Measurements from ENCODE around the gene ABCC9.

Gene ABCC9

GRCh38 chr12:21825886-21826617 is 115.2 kb downstream of the ABCC9 start:
- Histone ChIP-seq H4K20me1 (ENCODE audit: low read depth, low read length) (no peaks in the 10 kb centered on the region), H3K9me3 (ENCODE audit: insufficient read depth, low read length) (no peaks in the 10 kb centered on the region), H3K27ac (ENCODE audit: low read depth, low read length) (no peak overlapping the region), H3K79me2 (ENCODE audit: insufficient read depth, low read length) (no peaks in the 10 kb centered on the region), H3K4me3 (ENCODE audit: insufficient read depth, low read length, poor library complexity, severe bottlenecking) (no peak overlapping the region), H3K4me2 (ENCODE audit: low read depth, low read length, poor library complexity, severe bottlenecking) (no peak overlapping the region), H3K9me2 (replicated peaks; ENCODE audit: insufficient read depth, low read length) (no peaks in the 10 kb centered on the region), H2AFZ (ENCODE audit: low read depth, low read length, severe bottlenecking) (no peak overlapping the region), H3K36me3 (ENCODE audit: low read length) (no peaks in the 10 kb centered on the region), H3K9ac (ENCODE audit: low read length) (no peak overlapping the region), H3F3A (ENCODE audit: insufficient read depth) (no peaks in the 10 kb centered on the region), H3K27me3 (ENCODE audit: low read length) (no peaks in the 10 kb centered on the region)
- TF ChIP-seq CTCF (IDR thresholded peaks at IDR 0.05; ENCODE audit: insufficient read depth, low read length, poor library complexity, severe bottlenecking), result no peak
- no peak for TF ChIP-seq EZH2phosphoT487 (conservative IDR thresholded peaks at IDR 0.05; ENCODE audit: low read length)

- Histone ChIP-seq H3K27me3 (ENCODE audit: low read length) (no peaks in the 10 kb centered on the region), H2AFZ (ENCODE audit: low read depth, low read length, severe bottlenecking) (no peak overlapping the region), H3K4me2 (ENCODE audit: low read depth, low read length, poor library complexity, severe bottlenecking) (no peak overlapping the region), H3K4me3 (ENCODE audit: insufficient read depth, low read length, poor library complexity, severe bottlenecking) (no peak overlapping the region), H3K9ac (ENCODE audit: low read length) (no peak overlapping the region), H3K9me3 (ENCODE audit: insufficient read depth, low read length) (no peaks in the 10 kb centered on the region), H3K36me3 (ENCODE audit: low read length) (no peaks in the 10 kb centered on the region), H3K9me2 (replicated peaks; ENCODE audit: insufficient read depth, low read length) (no peaks in the 10 kb centered on the region), H3K27ac (ENCODE audit: low read depth, low read length) (no peak overlapping the region), H3K79me2 (ENCODE audit: insufficient read depth, low read length) (no peaks in the 10 kb centered on the region), H3F3A (ENCODE audit: insufficient read depth) (no peaks in the 10 kb centered on the region), H4K20me1 (ENCODE audit: low read depth, low read length) (no peaks in the 10 kb centered on the region)
- no peak for TF ChIP-seq CTCF (IDR thresholded peaks at IDR 0.05; ENCODE audit: insufficient read depth, low read length, poor library complexity, severe bottlenecking)
- no peak for TF ChIP-seq EZH2phosphoT487 (conservative IDR thresholded peaks at IDR 0.05; ENCODE audit: low read length)
These were observed 117.6 kb downstream of the ABCC9 start for GRCh38 chr12:21823581-21823980.

- 0 out of 2 replicates have a peak, but pooled peaks cover 3% of the 10 kb centered on the region for H3K9me2 ChIP-seq (replicated peaks; ENCODE audit: insufficient read depth, low read length)
- H2AFZ ChIP-seq (ENCODE audit: low read depth, low read length, severe bottlenecking), result no peak overlapping the region
- no peak overlapping the region for H3K4me2 ChIP-seq (ENCODE audit: low read depth, low read length, poor library complexity, severe bottlenecking)
- H4K20me1 ChIP-seq (ENCODE audit: low read depth, low read length), result no peaks in the 10 kb centered on the region
- H3K27ac ChIP-seq (ENCODE audit: low read depth, low read length), result no peak overlapping the region
- H3K9me3 ChIP-seq (ENCODE audit: insufficient read depth, low read length), result no peaks in the 10 kb centered on the region
- no peak for TF ChIP-seq CTCF (IDR thresholded peaks at IDR 0.05; ENCODE audit: insufficient read depth, low read length, poor library complexity, severe bottlenecking)
- no peaks in the 10 kb centered on the region for H3K27me3 ChIP-seq (ENCODE audit: low read length)
- no peaks in the 10 kb centered on the region for H3K36me3 ChIP-seq (ENCODE audit: low read length)
- H3K4me3 ChIP-seq (ENCODE audit: insufficient read depth, low read length, poor library complexity, severe bottlenecking), result no peak overlapping the region
- no peaks in the 10 kb centered on the region for H3K79me2 ChIP-seq (ENCODE audit: insufficient read depth, low read length)
- H3K9ac ChIP-seq (ENCODE audit: low read length), result no peak overlapping the region
- H3F3A ChIP-seq (ENCODE audit: insufficient read depth), result no peaks in the 10 kb centered on the region
These were observed 121.5 kb downstream of the ABCC9 start for GRCh38 chr12:21819678-21820077.

Data from SU-DHL-6 (cell line).